ENCODE results near the gene MBOAT2.

Gene MBOAT2

GRCh38 chr2:8806885-8807704 lies 196.4 kb downstream of the MBOAT2 start:
- DNase-seq: no peak

- DNase-seq: no peak
Measured at GRCh38 chr2:8805278-8806210, 197.9 kb downstream of the MBOAT2 start.

GRCh38 chr2:8803658-8804379 lies 199.7 kb downstream of the MBOAT2 start:
- no peak for DNase-seq

- no peak for DNase-seq
Measured at GRCh38 chr2:8802741-8803140, 200.7 kb downstream of the MBOAT2 start.

Data from NCI-H1436 (cell line).